OCI-LY7 (cell line): Measurements from ENCODE around the gene DIS3. TPM values are rescaled to one million over a fixed set of nuclear protein-coding genes. Genes with fewer than 3 reads are reported as not detected.

Source experiments
- BruUV-seq: library from RNA; stranded (reverse); fragments of 400-500 nt; replicated peaks from 2 replicates; lab custom pipeline; 2021; lab: Mats Ljungman, UMichigan
- CTCF ChIA-PET: fragments of 300-600 bp; sonication (Branson Sonifier 250); formaldehyde crosslinking; loops from one replicate; lab custom pipeline; 2022; ENCODE audit warnings: antibody characterized with exemption; ENCODE audit not compliant: unreplicated experiment; lab: Charles Lee
- POLR2A ChIA-PET: fragments of 300-600 bp; sonication (Branson Sonifier 250); formaldehyde crosslinking; loops from one replicate; lab custom pipeline; 2022; ENCODE audit warnings: antibody characterized with exemption; lab: Charles Lee
- DNase-seq: peaks from one replicate; pipeline ENCODE4 v3.0.0-alpha.2; 2015; ENCODE audit warnings: low spot score
- H2AFZ ChIP-seq: fragments of 200-600 bp; sonication (generic), shearing (Covaris generic); 2 replicates; pipeline ENCODE4 v1.6.1; 2014; ENCODE audit warnings: mild to moderate bottlenecking, antibody characterized with exemption, low read length, moderate library complexity
- H3K27ac ChIP-seq: fragments of 200-600 bp; sonication (generic); 2 replicates; pipeline ENCODE4 v1.5.1; 2014; ENCODE audit warnings: mixed run types, low read depth, mild to moderate bottlenecking, moderate library complexity, low read length, inconsistent platforms; ENCODE audit not compliant: poor library complexity, severe bottlenecking
- H3K36me3 ChIP-seq: fragments of 200-600 bp; sonication (generic); 2 replicates; pipeline ENCODE4 v1.6.1; 2014; ENCODE audit warnings: mild to moderate bottlenecking, antibody characterized with exemption, low read length, moderate library complexity, mixed read lengths; ENCODE audit not compliant: insufficient read depth
- H3K4me1 ChIP-seq: fragments of 200-600 bp; sonication (generic); 2 replicates; pipeline ENCODE4 v1.5.1; 2014; ENCODE audit warnings: mild to moderate bottlenecking, low read length; ENCODE audit not compliant: insufficient read depth, poor library complexity, severe bottlenecking
- H3K4me2 ChIP-seq: fragments of 200-600 bp; sonication (generic); 2 replicates; pipeline ENCODE4 v1.6.1; 2014; ENCODE audit warnings: mild to moderate bottlenecking, low read length
- H3K4me3 ChIP-seq: fragments of 200-600 bp; sonication (generic); 2 replicates; pipeline ENCODE4 v1.5.1; 2014; ENCODE audit warnings: mild to moderate bottlenecking, low read depth, low read length; ENCODE audit not compliant: poor library complexity, severe bottlenecking
- H3K79me2 ChIP-seq: fragments of 200-600 bp; sonication (generic); 2 replicates; pipeline ENCODE4 v1.6.1; 2016; ENCODE audit warnings: low read depth, mild to moderate bottlenecking, low read length, moderate library complexity, mixed read lengths; ENCODE audit not compliant: insufficient read depth
- H3K9me2 ChIP-seq: fragments of 200-600 bp; sonication (generic); 2 replicates; pipeline ENCODE4 v1.6.1; 2016; ENCODE audit warnings: mild to moderate bottlenecking, low read length, mixed read lengths; ENCODE audit not compliant: insufficient read depth
- H3K9me3 ChIP-seq: fragments of 200-600 bp; sonication (generic); 2 replicates; pipeline ENCODE4 v1.6.1; 2014; ENCODE audit warnings: mild to moderate bottlenecking, mixed run types, low read length, mixed read lengths
- H4K20me1 ChIP-seq: fragments of 200-600 bp; sonication (generic); 2 replicates; pipeline ENCODE4 v1.6.1; 2014; ENCODE audit warnings: mild to moderate bottlenecking, antibody characterized with exemption, low read length, moderate library complexity, mixed read lengths; ENCODE audit not compliant: insufficient read depth
- EZH2phosphoT487 ChIP-seq: fragments of 200-600 bp; sonication (generic); IDR thresholded peaks from 2 replicates; pipeline ENCODE4 v1.6.1; 2018; ENCODE audit warnings: low read depth, borderline replicate concordance, mild to moderate bottlenecking, mixed run types, antibody characterized with exemption, low read length, moderate library complexity, mixed read lengths
- intact Hi-C: fragments of 100-400 bp; cut with micrococcal nuclease; formaldehyde crosslinking; loops from one replicate; pipeline ENCODE4 v1.10.0; 2022; ENCODE audit not compliant: unreplicated experiment
- total RNA-seq, 2 experiments: library from RNA; depleted of rRNA in 1 of 2; stranded (reverse); fragments of >200 nt in 1 of 2; shearing (Covaris generic) in 1 of 2; gene quantifications; 2 replicates each; pipeline ENCODE4 v1.2.3, GENCODE V29; 2014 to 2022
- TF ChIP-seq, protein P1 (sequence below): fragments of 200-600 bp; sonication (generic); conservative IDR thresholded peaks from 2 replicates; pipeline ENCODE4 v1.5.1; 2014; ENCODE audit warnings: mild to moderate bottlenecking, antibody characterized with exemption, low read length, moderate library complexity, mixed read lengths

The DIS3 gene
- total RNA-seq, 2 experiments from 2014 or later = 30.6 to 44.3 TPM

DNA sequence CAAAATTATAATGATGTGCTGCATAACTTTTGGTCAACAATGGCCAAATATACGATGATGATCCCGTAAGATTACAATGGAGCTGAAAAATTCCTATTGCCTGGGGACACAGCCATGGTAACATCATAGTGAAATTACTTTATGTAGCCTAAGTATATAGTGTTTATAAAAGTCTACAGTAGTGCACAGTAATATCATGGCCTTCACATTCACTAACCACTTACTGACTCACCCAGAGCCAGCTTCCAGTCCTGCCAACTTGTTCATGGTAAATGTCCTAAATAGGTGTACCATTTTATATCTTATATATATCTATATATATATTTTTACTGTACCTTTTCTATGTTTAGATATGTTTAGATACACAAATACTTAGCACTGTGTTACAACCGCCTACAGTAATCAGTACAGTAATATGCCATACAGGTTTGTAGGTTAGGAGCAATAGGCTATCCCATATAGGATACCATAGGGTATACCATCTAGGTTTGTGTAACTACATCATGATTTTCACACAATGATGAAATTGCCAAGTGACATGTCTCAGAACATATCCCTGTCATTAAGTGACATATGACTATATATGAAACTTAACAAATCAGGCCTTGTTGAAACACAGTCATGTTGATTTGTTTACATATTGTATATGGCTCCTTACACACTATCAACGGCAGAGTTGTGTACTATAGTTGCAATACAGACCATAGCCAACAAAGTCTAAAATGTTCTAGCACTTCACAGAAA is 23.7 kb downstream of the DIS3 start:
- no peak for DNase-seq
- Histone ChIP-seq H3K27ac (no peak overlapping the region), H3K9me2 (no peaks in the 10 kb centered on the region), H2AFZ (no peak overlapping the region), H3K4me1 (peaks cover 12% of the 10 kb centered on the region), H3K36me3 (peaks cover 97% of the 10 kb centered on the region), H3K79me2 (peaks cover 10% of the 10 kb centered on the region; the same call in 1 of the 2 replicates), H3K9me3 (no peaks in the 10 kb centered on the region), H3K4me2 (no peak overlapping the region), H4K20me1 (peaks cover 10% of the 10 kb centered on the region), H3K4me3 (no peak overlapping the region)
- no TSS peak for BruUV-seq
- TF ChIP-seq EZH2phosphoT487 = no peak
- TF ChIP-seq, protein P1, sequence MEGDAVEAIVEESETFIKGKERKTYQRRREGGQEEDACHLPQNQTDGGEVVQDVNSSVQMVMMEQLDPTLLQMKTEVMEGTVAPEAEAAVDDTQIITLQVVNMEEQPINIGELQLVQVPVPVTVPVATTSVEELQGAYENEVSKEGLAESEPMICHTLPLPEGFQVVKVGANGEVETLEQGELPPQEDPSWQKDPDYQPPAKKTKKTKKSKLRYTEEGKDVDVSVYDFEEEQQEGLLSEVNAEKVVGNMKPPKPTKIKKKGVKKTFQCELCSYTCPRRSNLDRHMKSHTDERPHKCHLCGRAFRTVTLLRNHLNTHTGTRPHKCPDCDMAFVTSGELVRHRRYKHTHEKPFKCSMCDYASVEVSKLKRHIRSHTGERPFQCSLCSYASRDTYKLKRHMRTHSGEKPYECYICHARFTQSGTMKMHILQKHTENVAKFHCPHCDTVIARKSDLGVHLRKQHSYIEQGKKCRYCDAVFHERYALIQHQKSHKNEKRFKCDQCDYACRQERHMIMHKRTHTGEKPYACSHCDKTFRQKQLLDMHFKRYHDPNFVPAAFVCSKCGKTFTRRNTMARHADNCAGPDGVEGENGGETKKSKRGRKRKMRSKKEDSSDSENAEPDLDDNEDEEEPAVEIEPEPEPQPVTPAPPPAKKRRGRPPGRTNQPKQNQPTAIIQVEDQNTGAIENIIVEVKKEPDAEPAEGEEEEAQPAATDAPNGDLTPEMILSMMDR = no peak
- POLR2A ChIA-PET = interaction anchor here (0.6 to 1.8 kb wide), 3 partner anchors 10 to 29 kb away, joined by 3 to 5 read pairs (median 4); no protein-coding TSS in a partner anchor
- intact Hi-C loops = no loop called here
- CTCF ChIA-PET = no interaction called here

DNA sequence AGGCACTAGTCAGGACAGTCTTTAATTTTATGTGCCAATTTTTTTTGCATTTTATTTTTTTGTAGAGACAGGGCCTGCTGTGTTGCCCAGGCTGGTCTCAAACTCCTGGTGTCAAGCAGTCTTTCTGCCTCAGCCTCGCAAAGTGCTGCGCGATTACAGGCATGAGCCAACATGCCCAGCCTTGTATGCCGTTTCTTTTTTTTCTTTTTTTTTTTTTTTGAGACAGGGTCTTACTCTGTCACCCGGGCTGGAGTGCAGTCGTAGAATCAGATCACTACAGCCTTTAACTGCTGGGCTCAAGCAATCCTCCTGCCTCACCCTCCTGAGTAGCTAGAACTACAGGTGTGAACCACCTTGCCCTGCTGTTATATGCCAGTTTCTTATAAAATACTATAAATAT is 27.6 kb downstream of the DIS3 start:
- Histone ChIP-seq H3K4me1 (no peaks in the 10 kb centered on the region), H3K79me2 (peaks cover 37% of the 10 kb centered on the region; the same call in 1 of the 2 replicates), H3K9me2 (no peaks in the 10 kb centered on the region), H3K27ac (no peak overlapping the region), H3K9me3 (no peaks in the 10 kb centered on the region), H3K4me2 (no peak overlapping the region), H3K36me3 (peaks cover 97% of the 10 kb centered on the region), H3K4me3 (no peak overlapping the region), H4K20me1 (peaks cover 17% of the 10 kb centered on the region), H2AFZ (no peak overlapping the region)
- BruUV-seq = no TSS peak
- no peak for DNase-seq
- POLR2A ChIA-PET = interaction anchor here (1.6 to 2.1 kb wide), 3 partner anchors 10 to 23 kb away, joined by 5 read pairs; no protein-coding TSS in a partner anchor
- no peak for TF ChIP-seq EZH2phosphoT487
- TF ChIP-seq, protein P1 = no peak
- intact Hi-C loops = no loop called here
- CTCF ChIA-PET = no interaction called here

DNA sequence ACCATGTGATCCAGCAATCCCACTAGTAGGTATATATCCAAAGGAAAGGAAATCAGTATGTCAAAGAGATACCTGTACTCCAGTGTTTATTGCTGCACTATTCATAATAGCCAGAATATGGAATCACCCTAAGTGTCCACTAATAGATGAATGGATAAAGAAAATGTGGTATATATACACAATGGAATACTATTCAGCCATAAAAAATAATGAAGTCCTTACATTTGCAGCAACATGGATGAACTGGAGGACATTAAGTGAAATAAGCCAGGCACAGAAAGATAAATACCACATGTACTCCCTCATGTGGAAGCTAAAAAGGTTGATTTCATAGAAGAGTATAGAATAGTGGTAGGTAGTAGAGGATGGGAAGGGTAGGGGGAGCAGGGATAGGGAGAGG is 30.5 kb downstream of the DIS3 start:
- H4K20me1 ChIP-seq = peaks cover 18% of the 10 kb centered on the region
- no peak overlapping the region for H3K27ac ChIP-seq
- H3K9me3 ChIP-seq = no peaks in the 10 kb centered on the region
- intact Hi-C loops = no loop called here
- H3K4me2 ChIP-seq = no peak overlapping the region
- peaks cover 50% of the 10 kb centered on the region; the same call in 1 of the 2 replicates for H3K79me2 ChIP-seq
- no peak for TF ChIP-seq EZH2phosphoT487
- TF ChIP-seq, protein P1 = no peak
- POLR2A ChIA-PET = interaction anchor here (0.6 to 2.6 kb wide), 6 partner anchors 13 to 51 kb away, joined by 3 to 11 read pairs (median 4); no protein-coding TSS in a partner anchor
- H2AFZ ChIP-seq = no peak overlapping the region
- BruUV-seq = no TSS peak
- H3K36me3 ChIP-seq = peaks cover 99% of the 10 kb centered on the region
- H3K4me3 ChIP-seq = no peak overlapping the region
- no peaks in the 10 kb centered on the region for H3K4me1 ChIP-seq
- H3K9me2 ChIP-seq = no peaks in the 10 kb centered on the region
- CTCF ChIA-PET = no interaction called here
- no peak for DNase-seq
